ENCODE measurements around the gene RMND5A. TPM values are rescaled to one million over a fixed set of nuclear protein-coding genes. Genes with fewer than 3 reads are reported as not detected.

Gene RMND5A
- total and polyA plus RNA-seq, 10 donors, result 6.0 to 56.5 (median 34.0) TPM

- Histone ChIP-seq H3K4me3 (peak overlapping the region in 6 of 8 donors; percentile 5 to 62 (median 22)), H3K9me3 (peaks cover 0 to 22% (median 15%) of the 10 kb centered on the region in 8 donors), H3K36me3 (no peaks in the 10 kb centered on the region), H3K27ac (peak overlapping the region in 5 of 8 donors; percentile 38 to 82 (median 63)), H3K4me1 (no peaks in the 10 kb centered on the region), H3K27me3 (replicated peaks in 1 of 7) (peaks cover 0 to 5% (median 0%) of the 10 kb centered on the region in 7 donors)
- WGBS, 5 donors, result 60 to 69% (median 66%) methylated on average over 13 to 16 of the region's 16 CpGs
- no peak for DNase-seq
- TF ChIP-seq CTCF (IDR thresholded peaks at IDR 0.05 in 8 of 11, conservative IDR thresholded peaks at IDR 0.05 in 3 of 11) (no peak), POLR2AphosphoS5 (IDR thresholded peaks at IDR 0.05) (peak in 2 of 3 donors; percentile 36 to 71)
- intact Hi-C loops (cut with DNase I; ENCODE audit: low total_unique reads), result no loop called here
Observed at GRCh38 chr2:86825693-86826381, 105.7 kb downstream of the RMND5A start.

- 78 to 92% (median 87%) methylated on average over 4 of the region's 4 CpGs for WGBS, 5 donors
- peak overlapping the region in 1 of 8 donors; percentile 62 for H3K4me3 ChIP-seq
- peaks cover 0 to 16% (median 11%) of the 10 kb centered on the region in 8 donors for H3K9me3 ChIP-seq
- intact Hi-C loops (cut with DNase I; ENCODE audit: low total_unique reads), result no loop called here
- no peaks in the 10 kb centered on the region for H3K4me1 ChIP-seq
- H3K27ac ChIP-seq, result peak overlapping the region in 5 of 8 donors; percentile 38 to 82 (median 63)
- TF ChIP-seq POLR2AphosphoS5 (IDR thresholded peaks at IDR 0.05) (no peak), CTCF (IDR thresholded peaks at IDR 0.05 in 8 of 11, conservative IDR thresholded peaks at IDR 0.05 in 3 of 11) (no peak), POLR2A (IDR thresholded peaks at IDR 0.05) (no peak)
- H3K27me3 ChIP-seq (replicated peaks in 1 of 7), result peaks cover 0 to 5% (median 0%) of the 10 kb centered on the region in 7 donors
- no peak for DNase-seq
- H3K36me3 ChIP-seq, result no peaks in the 10 kb centered on the region
Observed at GRCh38 chr2:86826951-86827350, 106.9 kb downstream of the RMND5A start.

Other genes with a start within 250 kb of the RMND5A start
- gene CHMP3, start 156.8 kb upstream of the RMND5A start, total RNA-seq, result 100 to 1,000 TPM in 3 of 7 donors, 10 to 100 TPM in 4; 68.2 to 125 (median 90.1) TPM
- 10 to 100 TPM; 33.6 to 54.0 (median 51.0) TPM for gene CHMP3, start 156.8 kb upstream of the RMND5A start, polyA plus RNA-seq
- 10 to 100 TPM; 18.3 to 34.7 (median 28.3) TPM for gene RNF103, start 96.4 kb upstream of the RMND5A start, total RNA-seq
- 1 to 10 TPM; 9.1 to 9.4 (median 9.3) TPM for gene RNF103, start 96.4 kb upstream of the RMND5A start, polyA plus RNA-seq
- 100 to 1,000 TPM in 4 of 7 donors, 10 to 100 TPM in 3; 91.2 to 182 (median 111) TPM for gene CD8A, start 70.6 kb downstream of the RMND5A start, total RNA-seq
- gene CD8A, start 70.6 kb downstream of the RMND5A start, polyA plus RNA-seq, result 10 to 100 TPM; 14.2 to 47.8 (median 21.4) TPM
- 10 to 100 TPM in 6 of 7 donors, 1 to 10 TPM in 1; 9.3 to 24.3 (median 17.6) TPM for gene CD8B, start 141.6 kb downstream of the RMND5A start, total RNA-seq
- gene CD8B, start 141.6 kb downstream of the RMND5A start, polyA plus RNA-seq, result 1 to 10 TPM; 5.0 to 9.8 (median 6.5) TPM
- gene RGPD1, start 221.8 kb downstream of the RMND5A start, total RNA-seq, result 10 to 100 TPM in 1 of 7 donors, 1 to 10 TPM in 6; 2.3 to 10.3 (median 2.7) TPM
- 1 to 10 TPM in 2 of 3 donors, under 1 TPM in 1; 0.48 to 6.2 (median 2.7) TPM for gene RGPD1, start 221.8 kb downstream of the RMND5A start, polyA plus RNA-seq